NCI-H2107 treated with DMSO at 0.1 percent for 48 hours (cell line): ENCODE measurements around the gene UTS2.

ENCODE experiments used
- DNase-seq: peaks from one replicate; lab custom pipeline; 2025; ENCODE audit not compliant: unreplicated experiment; lab: John Stamatoyannopoulos, UW

UTS2 gene

DNA sequence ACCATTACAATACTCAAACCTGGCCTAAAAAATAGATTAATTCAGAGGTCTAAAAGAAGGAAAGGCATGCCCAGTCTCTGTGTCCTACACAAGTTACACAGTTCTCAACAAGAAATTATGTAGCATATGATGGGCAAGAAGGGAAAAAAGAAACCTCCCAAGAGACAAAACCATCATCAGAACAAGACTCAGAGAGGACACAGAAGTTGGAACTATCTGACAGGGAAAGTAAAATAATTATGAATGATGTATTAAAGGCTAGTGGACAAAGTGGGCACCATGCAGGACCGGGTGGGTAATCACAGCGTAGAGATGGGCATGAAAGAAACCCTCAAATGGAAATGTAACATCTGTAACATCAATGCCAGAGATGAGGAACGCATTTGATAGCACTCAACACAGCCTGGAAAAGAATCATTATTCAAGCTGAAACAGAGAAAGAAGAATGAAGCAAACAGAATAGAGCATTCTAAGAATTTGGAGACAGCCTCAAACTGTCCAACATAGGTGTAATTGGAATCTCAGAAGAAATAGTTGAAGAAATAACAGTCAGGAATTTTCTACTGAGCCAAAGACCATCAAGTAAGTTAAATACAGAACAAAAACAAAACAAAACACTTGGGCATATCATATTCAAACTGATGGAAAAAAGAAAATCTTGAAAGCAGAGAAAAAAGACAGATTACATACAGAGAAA lies 39.0 kb downstream of the UTS2 start:
- no peak for DNase-seq

DNA sequence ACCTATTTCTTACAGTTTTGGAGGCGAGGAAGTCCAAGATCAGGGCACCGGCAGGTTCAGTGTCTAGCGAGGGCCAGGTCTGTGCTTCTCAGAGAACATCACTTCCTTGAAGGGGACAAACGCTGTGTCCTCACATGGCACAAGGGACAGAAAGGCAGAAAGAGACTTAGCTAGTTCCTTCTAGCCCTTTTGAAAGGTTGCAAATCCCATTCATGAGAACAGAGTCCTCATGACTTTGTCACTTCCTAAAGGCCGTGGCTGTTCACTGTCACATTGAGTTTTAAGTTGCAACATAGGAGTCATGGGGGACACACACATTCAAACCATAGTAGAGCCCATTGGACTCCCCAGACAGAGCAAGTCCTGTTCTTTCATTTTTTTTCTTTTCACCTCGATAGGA lies 41.4 kb downstream of the UTS2 start:
- DNase-seq, result no peak

- no peak for DNase-seq
Observed at GRCh38 chr1:7810395-7810794, 42.5 kb downstream of the UTS2 start.

- DNase-seq, result no peak
Observed at GRCh38 chr1:7809742-7810141, 43.1 kb downstream of the UTS2 start.

DNA sequence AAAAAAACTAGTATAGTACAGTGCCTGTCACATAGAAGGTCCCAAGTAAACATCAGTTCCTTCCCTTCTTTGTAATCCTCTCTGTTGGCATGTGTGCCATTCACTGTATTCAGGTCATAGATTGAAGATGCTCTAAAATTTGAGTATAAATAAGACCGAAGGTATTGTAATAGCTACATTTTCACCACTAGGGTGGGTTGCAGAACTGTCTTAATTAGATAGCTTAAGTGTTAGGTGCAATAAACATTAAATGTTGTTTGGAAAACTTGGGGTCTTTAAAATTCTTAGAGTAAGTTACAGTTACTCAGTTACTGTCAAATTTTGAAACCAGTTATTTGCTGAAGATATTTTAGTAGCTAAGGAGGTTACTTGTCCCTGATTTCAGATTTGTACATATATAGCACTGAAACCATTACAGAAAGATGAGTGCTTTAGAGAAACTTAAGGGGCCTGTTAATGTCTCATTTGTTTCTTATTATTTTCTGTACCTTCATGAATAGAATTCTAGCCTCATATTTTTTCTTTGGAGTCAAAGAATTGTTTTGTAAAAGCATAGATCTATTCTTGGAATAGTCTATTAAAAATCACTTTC lies 44.5 kb downstream of the UTS2 start:
- no peak for DNase-seq

DNA sequence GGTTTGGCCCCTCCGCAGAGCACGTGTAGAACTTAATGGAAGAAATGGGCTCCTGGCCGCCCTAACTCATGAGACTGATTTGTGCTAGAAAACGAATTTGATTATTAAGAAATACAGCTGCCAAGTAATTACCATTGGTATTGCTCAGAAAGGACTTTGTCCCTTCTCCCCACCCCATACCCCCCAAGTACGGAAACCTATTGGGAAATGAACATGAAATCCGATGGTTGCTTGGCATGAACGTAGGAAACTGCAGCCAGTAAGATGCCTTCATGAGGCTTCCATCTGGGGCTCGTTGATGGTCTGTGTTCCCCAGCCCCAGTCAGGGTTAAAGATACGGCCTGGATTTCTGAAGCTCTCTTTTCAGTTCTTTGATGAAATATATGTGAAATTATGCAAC lies 47.4 kb downstream of the UTS2 start:
- no peak for DNase-seq
